HG03139 (cell line): ENCODE results near the gene RAP1GDS1.
"Not testable (repeated sequence)": the region's sequence is repeated elsewhere in the genome, so short reads cannot be mapped to it uniquely, and the experiment has no call there.

ENCODE experiments used
- ATAC-seq: cut with Tn5 transposase; IDR thresholded peaks from one replicate; pipeline ENCODE4 v1.9.1; 2021; ENCODE audit not compliant: unreplicated experiment

Gene RAP1GDS1

GRCh38 chr4:98287328-98287727 lies 26.1 kb downstream of the RAP1GDS1 start:
- no peak for ATAC-seq

GRCh38 chr4:98288671-98289070 lies 27.5 kb downstream of the RAP1GDS1 start:
- ATAC-seq: not testable (repeated sequence)

GRCh38 chr4:98289375-98289774 lies 28.2 kb downstream of the RAP1GDS1 start:
- peak; percentile 66 for ATAC-seq

- no peak for ATAC-seq
Measured at GRCh38 chr4:98290511-98290910, 29.3 kb downstream of the RAP1GDS1 start.

GRCh38 chr4:98293104-98293887 lies 32.1 kb downstream of the RAP1GDS1 start:
- ATAC-seq: no peak

GRCh38 chr4:98298022-98298421 lies 36.8 kb downstream of the RAP1GDS1 start:
- ATAC-seq: no peak

GRCh38 chr4:98300706-98301105 lies 39.5 kb downstream of the RAP1GDS1 start:
- ATAC-seq: no peak

GRCh38 chr4:98305576-98305975 lies 44.4 kb downstream of the RAP1GDS1 start:
- ATAC-seq: no peak

- ATAC-seq: no peak
Measured at GRCh38 chr4:98310867-98311266, 49.7 kb downstream of the RAP1GDS1 start.

- ATAC-seq: no peak
Measured at GRCh38 chr4:98311656-98312055, 50.5 kb downstream of the RAP1GDS1 start.

GRCh38 chr4:98314791-98315565 lies 53.8 kb downstream of the RAP1GDS1 start:
- ATAC-seq: no peak

- no peak for ATAC-seq
Measured at GRCh38 chr4:98318521-98318920, 57.3 kb downstream of the RAP1GDS1 start.

GRCh38 chr4:98319021-98319420 lies 57.8 kb downstream of the RAP1GDS1 start:
- ATAC-seq: no peak

GRCh38 chr4:98326168-98326567 lies 65.0 kb downstream of the RAP1GDS1 start:
- ATAC-seq: no peak

GRCh38 chr4:98327694-98328093 lies 66.5 kb downstream of the RAP1GDS1 start:
- no peak for ATAC-seq

- not testable (repeated sequence) for ATAC-seq
Measured at GRCh38 chr4:98329879-98330640, 68.9 kb downstream of the RAP1GDS1 start.

- ATAC-seq: no peak
Measured at GRCh38 chr4:98332017-98332416, 70.8 kb downstream of the RAP1GDS1 start.

GRCh38 chr4:98334461-98334860 lies 73.3 kb downstream of the RAP1GDS1 start:
- no peak for ATAC-seq

- ATAC-seq: no peak
Measured at GRCh38 chr4:98338761-98339438, 77.7 kb downstream of the RAP1GDS1 start.

- no peak for ATAC-seq
Measured at GRCh38 chr4:98341309-98341708, 80.1 kb downstream of the RAP1GDS1 start.

GRCh38 chr4:98343626-98344025 lies 82.4 kb downstream of the RAP1GDS1 start:
- ATAC-seq: no peak
